GM19324 (cell line): ENCODE measurements around the gene HSPA12A.
"Not testable (repeated sequence)": the region's sequence is repeated elsewhere in the genome, so short reads cannot be mapped to it uniquely, and the experiment has no call there.

Experiments used
- ATAC-seq: cut with Tn5 transposase; IDR thresholded peaks from one replicate; pipeline ENCODE4 v1.9.1; 2021; ENCODE audit warnings: mild to moderate bottlenecking, moderate library complexity; ENCODE audit not compliant: unreplicated experiment, low FRiP score

HSPA12A gene

GRCh38 chr10:116720668-116721546, 21.5 kb downstream of the HSPA12A start:
- no peak for ATAC-seq

DNA sequence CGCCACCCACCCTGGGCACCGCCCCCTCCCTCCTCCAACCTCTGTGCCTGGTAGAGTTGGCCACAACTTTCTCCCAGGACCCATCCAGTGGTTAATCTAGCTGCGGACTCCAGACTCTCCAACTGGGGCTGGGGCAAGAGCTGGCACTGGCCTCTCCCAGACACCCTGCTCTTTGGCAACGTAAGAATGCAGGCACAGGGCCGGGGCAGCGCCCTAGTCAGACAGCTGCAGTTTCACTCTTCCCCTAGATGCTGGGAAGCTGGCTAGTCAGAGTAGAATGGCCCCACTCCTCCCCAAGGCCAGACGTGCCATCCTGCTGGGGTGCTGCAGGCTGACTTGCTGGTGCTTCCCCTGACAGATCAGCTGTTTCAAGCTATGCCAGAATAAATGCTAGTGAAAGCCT, 22.1 kb downstream of the HSPA12A start:
- no peak for ATAC-seq

- ATAC-seq = no peak
Measured at GRCh38 chr10:116719804-116720203, 22.6 kb downstream of the HSPA12A start.

DNA sequence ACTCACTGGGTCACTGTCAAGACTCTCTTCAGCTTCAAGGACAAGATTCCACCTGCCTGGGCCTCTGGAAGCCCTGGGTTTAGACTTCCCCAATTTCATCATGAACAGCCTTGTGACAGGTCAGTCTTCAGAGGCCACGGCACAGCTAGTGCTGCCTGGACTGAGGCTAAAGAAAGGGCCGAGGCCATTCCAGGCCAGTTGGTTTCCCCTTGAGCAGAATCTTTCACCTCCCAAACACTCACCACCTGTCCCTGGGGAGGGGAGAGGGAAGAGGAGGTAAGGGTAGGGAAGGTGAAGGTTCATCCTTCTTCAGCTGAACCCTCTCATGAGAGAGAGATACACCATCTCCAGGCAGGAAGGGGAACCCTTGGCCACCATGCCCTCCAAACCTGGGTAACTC, 24.3 kb downstream of the HSPA12A start:
- ATAC-seq = no peak

GRCh38 chr10:116716381-116716780, 26.0 kb downstream of the HSPA12A start:
- no peak for ATAC-seq

GRCh38 chr10:116715839-116716377, 26.5 kb downstream of the HSPA12A start:
- no peak for ATAC-seq

- no peak for ATAC-seq
Measured at GRCh38 chr10:116715341-116715740, 27.0 kb downstream of the HSPA12A start.

DNA sequence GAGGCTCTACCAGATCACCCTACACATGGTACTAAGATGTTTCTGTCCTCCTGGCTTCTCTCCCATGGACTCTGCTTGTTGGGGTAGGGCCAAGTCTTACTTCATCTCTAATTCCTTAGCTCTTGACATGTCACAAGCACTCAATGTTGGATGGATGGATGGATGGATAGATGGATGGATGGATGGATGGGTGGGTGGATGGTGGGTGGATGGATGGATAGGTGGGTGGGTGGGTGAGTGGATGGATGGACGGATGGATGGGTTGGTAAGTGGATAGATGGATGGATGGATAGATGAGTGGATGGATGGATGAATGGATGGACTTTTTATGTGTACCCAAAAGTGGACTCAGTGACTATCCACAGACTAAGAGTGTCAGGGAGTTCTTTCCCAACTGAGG, 28.5 kb downstream of the HSPA12A start:
- no peak for ATAC-seq

DNA sequence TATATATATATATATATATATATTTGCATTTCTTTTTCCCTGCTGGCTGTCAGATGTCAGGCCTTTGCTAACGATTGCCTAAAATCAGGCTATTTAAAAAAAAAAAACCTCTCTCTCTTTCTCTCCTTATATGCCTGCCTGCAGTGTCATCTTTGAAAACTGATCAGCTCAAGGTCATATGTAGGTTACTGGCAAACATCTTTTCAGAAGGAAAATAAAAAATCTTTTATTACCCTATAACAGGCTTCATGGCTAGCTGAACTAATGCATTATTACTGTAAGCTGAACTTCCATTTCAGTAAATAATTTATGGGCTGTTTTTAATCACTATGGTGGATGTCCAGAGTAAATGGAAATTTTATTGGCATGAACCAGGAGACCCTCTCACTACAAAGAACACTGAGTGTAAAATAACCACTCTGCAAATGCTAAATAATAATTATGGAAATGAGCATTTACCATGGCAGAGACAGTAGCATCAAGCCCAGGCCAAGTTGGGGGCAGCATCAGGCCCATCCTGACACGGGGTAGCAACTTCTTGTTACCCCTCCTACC, 29.3 kb downstream of the HSPA12A start:
- ATAC-seq = no peak

- no peak for ATAC-seq
Measured at GRCh38 chr10:116712519-116712918, 29.8 kb downstream of the HSPA12A start.

GRCh38 chr10:116711803-116712202, 30.6 kb downstream of the HSPA12A start:
- ATAC-seq = not testable (repeated sequence)

GRCh38 chr10:116710076-116710475, 32.3 kb downstream of the HSPA12A start:
- ATAC-seq = no peak

GRCh38 chr10:116708877-116709276, 33.5 kb downstream of the HSPA12A start:
- no peak for ATAC-seq

GRCh38 chr10:116708391-116708821, 34.0 kb downstream of the HSPA12A start:
- ATAC-seq = no peak

DNA sequence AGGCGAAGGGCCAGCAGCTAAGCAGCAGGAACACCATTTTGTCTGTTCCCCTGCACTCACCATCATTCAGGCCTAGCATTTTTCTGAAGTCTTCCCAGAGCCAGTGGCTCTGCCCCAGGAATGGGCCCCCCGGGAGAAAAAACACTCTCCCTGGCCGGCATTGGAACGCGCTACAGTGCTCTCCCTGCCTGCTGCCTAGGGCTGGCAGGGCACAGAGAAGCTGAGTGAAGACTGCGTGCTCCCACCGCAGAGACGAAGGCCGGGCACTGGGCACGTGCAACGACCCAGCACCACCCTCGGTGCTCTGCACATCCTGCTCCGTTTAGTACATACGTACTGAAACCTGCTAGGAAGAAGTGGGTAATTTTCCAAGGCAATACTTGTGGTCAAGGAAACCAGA, 34.4 kb downstream of the HSPA12A start:
- no peak for ATAC-seq

DNA sequence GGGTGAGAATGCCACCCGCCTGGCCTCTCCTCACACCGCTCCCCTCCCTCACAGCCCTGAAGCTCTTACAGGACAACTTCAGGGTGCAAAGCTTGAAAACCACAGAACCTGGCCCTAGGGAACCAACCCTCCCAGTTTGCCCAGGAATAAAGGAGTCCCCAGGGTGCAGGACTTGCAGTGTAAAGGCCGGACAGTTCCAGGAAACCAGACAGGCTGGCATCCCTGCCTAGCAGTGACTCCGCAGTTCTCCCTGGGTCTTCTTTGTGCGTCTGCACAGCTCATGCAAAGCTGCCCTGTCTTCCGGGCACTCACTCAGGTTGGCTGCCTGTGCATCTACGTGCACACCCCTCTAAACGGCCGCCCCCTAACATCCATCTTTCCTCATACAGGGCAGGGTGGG, 36.1 kb downstream of the HSPA12A start:
- no peak for ATAC-seq

DNA sequence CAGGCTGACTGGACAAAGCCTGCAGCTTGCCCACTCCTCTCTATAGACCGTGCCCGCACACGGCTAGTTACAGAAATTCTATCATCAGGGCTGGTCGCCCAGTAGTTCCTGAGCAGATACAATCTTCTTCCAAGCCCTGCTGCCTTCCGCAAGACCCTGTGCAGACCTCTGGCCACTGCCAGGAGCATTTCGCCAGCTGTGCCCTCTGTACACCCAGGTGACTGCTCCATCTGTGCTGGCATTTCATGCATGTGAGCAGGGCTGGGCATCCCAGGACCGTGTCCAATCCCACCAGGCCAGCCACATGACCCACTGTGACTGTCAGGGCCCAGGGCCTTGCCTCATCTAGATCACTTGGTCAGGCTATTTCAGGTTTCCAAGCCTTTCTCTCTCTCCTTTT, 36.9 kb downstream of the HSPA12A start:
- ATAC-seq = no peak

GRCh38 chr10:116704926-116705325, 37.4 kb downstream of the HSPA12A start:
- no peak for ATAC-seq

GRCh38 chr10:116702165-116702564, 40.2 kb downstream of the HSPA12A start:
- ATAC-seq = no peak

DNA sequence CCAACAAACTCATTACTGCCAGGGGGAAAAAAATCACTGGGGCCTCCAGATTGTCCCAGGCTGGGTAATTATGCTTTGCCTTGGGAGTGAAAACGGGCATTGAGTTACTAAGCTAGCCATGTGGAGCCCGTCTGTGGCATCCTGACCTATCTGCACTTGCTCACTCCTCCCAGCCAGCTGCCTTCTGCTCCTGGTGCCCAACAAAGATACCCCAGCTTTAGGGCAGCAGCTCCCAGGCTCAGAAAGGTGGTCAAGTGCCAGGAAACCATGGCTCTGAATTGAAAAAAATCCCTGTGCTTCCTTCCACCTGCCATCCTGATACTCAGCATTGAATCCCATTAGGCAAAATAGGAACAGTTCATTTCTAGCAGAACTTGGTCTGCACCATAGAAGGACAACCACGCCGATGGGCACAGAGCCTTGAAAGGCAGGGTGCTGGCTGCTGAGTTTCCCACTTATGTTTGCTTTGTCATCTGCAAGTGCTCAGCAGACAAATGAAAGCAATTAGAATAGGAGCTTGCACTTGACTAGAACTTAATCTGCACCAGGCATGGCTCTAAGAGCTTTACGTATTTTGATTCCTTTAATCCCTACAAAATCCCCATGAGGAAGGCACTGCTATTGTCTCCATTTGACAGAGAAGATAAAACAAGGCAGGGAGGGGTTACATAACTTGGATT, 42.8 kb downstream of the HSPA12A start:
- no peak for ATAC-seq

GRCh38 chr10:116699049-116699448, 43.3 kb downstream of the HSPA12A start:
- ATAC-seq = no peak
